HG03108 (cell line): Measurements from ENCODE around the gene RAPGEF2.
"Not testable (repeated sequence)": the region's sequence is repeated elsewhere in the genome, so short reads cannot be mapped to it uniquely, and the experiment has no call there.

Experiments
- ATAC-seq: cut with Tn5 transposase; IDR thresholded peaks from one replicate; pipeline ENCODE4 v1.9.1; 2021; ENCODE audit warnings: moderate library complexity; ENCODE audit not compliant: unreplicated experiment

The RAPGEF2 gene, protein sequence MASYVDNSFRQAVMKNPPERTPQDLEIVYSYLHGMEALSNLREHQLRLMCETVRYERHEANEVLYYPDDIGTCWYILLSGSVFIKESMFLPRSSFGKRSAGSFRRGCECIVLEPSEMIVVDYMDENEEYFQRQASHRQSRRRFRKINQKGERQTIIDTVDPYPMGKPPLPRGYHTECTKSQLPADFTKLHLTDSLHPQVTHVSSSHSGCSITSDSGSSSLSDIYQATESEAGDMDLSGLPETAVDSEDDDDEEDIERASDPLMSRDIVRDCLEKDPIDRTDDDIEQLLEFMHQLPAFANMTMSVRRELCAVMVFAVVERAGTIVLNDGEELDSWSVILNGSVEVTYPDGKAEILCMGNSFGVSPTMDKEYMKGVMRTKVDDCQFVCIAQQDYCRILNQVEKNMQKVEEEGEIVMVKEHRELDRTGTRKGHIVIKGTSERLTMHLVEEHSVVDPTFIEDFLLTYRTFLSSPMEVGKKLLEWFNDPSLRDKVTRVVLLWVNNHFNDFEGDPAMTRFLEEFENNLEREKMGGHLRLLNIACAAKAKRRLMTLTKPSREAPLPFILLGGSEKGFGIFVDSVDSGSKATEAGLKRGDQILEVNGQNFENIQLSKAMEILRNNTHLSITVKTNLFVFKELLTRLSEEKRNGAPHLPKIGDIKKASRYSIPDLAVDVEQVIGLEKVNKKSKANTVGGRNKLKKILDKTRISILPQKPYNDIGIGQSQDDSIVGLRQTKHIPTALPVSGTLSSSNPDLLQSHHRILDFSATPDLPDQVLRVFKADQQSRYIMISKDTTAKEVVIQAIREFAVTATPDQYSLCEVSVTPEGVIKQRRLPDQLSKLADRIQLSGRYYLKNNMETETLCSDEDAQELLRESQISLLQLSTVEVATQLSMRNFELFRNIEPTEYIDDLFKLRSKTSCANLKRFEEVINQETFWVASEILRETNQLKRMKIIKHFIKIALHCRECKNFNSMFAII (N-terminal part only)

DNA sequence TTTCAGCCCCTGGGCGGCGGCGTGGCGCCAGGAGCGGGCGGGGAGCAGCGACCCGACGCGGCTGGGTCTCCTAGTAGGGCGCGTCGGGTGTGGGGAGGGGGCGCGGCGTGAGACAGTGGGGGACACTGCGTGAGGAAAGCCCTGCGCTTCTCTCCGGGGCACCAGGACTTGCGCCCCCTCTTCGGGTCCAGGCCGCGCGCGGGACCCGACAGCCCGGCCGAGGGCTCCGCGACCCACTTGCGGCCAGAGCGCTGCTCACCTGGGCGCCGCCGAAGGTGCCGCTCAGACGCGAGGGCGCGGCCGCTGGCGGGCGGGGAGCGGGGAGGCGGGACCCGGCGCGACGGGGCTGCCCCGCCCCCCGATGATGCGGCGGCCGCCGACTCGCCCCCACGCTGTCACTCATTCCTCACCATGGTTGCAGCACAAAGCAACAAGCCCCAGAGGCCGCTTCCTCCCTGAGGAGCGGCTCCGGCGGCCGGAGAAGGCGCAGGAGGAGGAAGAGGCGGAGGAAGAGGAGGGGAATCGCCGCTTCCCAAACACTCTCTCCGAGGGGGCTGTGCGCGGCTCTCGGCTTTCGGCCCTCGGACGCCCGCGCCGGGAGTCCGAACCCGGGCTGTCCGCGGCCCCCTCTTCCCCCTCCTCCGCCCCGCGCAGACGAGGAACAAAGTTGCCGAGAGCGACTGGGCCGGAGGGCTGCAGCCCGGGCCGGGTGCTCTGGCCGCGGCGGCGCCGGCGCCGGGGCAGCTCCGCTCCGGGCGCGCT, at the start of gene RAPGEF2:
Gene RAPGEF2, plus strand, starts transcription at position 458 of the 762 bp plus-strand sequence. CDS start 1,084 bp downstream, outside the sequence.
- ATAC-seq = peak; percentile 78

DNA sequence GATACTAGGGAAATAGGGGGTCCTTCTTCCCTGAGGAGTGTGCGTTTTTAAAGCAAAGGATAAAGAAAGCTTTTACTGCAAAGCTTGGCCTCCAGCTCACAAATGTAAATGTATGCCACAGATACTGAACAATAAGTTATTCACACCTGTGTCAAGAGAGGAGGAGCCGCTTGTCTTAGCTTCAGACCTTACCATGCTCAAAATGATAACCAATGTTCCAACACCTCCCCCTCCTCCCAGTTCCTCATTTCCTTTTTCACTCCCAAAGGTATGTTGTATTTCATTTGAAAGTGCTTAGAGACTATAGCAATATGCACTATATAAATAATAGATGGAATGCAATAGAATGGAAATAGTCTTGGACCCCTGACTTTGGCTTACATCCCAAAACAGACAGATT, 47.0 kb upstream of the RAPGEF2 start:
- no peak for ATAC-seq

DNA sequence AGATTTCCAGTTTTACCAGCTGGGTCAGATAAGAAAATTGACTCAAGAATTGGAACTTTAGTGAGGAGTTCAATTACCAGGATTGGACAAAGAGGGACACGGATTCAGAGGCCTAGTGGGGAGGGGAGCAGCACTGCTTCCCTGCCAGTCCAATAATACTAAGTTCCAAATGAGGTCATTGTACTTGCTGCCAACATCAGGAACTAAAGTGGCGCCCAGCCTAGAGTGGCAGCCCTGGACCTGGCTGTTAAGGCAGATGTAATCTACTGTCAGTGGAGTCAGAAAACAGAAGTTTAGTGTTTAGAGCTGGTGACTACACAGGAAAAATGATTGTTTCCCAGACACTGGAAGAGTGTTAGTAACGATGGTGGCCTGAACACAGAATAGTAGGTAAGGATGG, 42.7 kb upstream of the RAPGEF2 start:
- no peak for ATAC-seq

DNA sequence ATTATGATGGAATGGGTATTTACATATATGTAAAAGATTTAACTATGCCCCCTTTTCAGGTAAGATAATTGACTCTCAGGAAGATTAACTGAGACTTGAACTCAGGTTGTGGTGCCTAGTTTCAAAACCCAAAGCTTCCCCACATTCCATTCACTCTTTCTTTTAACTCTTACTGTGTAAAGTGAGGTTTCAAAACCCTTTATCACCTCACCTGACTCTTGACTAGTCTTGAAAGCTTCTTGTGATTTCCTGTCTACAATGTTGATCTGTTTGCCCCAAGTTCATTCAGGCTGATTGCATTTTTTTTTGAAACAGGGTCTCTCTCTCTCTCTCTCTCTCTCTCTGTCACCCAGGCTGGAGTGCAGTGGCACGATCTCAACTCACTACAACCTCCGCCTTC, 40.5 kb upstream of the RAPGEF2 start:
- no peak for ATAC-seq

DNA sequence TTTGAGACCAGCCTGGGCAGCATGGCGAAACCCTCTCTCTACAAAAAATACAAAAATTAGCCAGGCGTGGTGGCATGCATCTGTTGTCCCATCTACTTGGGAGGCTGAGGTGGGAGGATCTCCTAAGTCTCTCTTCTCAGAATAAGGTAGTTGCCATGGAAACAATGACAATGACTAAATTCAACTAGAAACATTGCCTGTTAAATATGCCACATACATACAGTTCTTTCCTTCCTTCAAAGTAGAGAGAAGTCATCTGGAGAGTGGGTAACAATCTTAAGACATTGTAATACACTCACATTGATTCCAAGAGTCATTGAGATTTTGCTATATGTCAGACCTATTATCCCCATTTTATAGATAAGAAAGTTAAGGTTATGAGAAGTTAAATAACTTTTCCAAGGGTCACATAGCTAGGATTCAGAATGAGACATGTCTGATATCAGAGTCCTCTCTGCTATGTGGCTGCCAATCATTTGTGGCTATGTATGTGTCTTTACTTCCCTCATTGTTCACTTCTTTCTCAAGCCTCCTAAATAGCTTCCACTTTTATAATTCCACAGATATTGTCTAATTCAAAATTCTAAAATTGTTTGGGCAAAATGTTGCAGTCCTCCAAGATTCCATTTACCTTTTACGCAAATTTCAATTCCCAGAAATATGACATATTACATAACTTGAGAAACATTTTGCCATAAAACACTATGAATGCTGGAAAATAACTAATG, 37.2 kb upstream of the RAPGEF2 start:
- ATAC-seq = no peak

DNA sequence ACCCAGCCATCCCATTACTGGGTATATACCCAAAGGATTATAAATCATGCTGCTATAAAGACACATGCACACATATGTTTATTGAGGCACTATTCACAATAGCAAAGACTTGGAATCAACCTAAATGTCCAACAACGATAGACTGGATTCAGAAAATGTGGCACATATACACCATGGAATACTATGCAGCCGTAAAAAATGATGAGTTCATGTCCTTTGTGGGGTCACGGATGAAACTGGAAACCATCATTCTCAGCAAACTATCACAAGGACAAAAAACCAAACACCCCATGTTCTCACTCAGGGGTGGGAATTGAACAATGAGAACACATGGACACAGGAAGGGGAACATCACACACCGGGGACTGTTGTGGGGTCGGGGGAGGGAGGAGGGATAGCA, 34.7 kb upstream of the RAPGEF2 start:
- not testable (repeated sequence) for ATAC-seq

DNA sequence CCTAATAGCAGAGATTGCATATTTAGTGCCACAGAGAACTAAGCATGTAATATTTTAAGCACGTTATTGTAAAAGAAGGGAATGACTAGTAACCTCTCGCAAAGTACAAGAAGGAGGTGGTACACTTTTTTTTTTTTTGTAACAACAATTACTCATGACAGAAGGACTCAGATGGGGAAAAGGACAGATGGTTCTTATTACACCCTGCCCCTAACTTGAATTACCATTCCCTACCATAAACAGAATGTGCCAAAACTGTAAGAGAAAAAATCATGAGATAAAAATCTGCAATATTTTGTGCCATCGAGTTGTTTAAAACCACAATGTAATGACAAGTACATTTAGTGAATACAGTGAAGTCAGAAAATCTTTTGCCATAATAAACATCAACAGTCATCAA, 33.0 kb upstream of the RAPGEF2 start:
- ATAC-seq = no peak

DNA sequence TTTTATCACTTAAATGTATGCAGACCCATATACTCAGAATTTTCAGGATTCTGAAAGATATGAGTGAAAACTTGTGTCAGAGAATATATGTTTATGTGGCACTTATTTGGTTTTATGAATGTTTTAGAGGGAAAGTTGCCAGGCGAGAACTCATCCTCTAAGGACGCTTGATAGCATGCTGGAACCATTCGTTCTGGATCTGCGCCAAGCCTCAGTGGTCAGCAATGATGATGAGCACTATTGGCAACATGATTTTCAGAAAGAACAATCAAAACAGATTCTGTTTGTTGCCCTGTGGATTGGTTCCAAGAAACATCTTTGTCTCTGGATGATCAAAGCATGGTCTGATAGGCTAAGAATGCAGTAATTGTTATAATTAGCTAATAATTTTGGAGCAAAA, 32.1 kb upstream of the RAPGEF2 start:
- ATAC-seq = no peak

DNA sequence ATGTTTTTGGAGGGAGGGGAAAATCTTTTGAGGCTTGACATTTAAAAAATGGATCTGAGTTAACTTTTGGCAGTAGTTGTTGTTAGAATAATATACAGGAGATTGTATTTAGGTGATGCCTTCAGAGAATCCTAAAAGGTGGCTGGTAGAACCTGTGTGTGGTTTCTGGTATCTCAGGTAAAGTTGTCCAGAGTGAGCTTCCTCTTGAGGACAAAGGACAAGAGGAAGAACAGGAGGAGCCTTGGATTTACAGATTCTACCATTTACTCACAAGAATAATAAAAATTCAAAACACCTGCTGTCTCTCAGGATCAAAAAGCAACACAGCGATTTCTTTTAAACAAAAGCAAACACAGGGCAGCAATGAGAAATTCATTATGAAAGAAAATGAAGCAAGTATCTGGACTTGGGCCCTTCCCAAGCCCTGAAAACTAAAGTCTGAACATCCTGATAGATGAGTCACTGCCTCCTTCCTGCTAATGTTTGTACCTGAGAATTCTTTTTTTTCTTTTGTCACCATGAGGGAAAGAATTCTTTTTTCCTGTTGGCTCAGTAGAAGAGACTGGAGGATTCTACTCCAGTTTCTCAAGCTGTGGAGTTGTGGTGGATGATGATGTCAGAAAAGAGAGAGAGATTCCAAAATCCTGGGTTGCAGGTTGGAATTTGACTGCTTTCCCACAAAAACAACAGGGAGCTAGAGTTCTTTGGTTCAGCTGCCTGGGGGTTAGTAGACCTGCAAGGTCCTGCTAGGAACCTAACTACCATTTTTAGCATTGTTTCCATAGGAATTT, 31.5 kb upstream of the RAPGEF2 start:
- ATAC-seq = no peak

DNA sequence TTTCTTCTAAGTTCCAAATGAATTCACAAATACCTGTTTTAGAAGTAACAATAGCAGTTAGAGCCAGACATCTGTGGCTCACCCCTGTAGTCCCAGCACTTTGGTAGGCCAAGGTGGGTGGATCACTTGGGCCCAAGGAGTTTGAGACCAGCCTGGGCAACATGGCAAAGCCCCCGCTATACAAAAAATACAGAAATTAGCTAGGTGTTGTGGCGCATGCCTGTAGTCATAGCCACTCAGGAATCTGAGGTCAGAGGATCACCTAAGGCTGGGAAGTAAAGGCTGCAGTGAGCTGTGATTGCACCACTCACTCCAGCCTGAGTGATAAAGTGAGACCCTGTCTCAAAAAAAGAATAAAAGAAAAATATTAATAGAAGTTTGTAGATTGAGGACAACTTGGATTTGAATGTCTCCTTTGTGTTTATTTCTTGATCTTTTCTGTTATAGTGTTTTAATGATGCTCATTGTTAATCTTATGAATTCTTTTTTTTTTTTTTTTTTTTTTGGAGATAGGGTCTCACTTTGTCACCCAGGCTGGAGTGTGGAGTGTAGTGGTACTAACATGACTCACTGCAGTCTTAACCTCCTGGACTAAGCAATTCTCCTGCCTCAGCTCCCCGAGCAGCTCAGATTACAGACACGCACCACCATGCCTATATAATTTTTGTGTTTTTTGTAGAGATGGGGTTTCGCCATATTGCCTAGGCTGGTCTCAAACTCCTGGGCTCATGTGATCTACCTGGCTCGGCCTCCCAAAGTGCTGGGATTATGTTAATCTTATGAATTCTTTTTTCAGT, 30.7 kb upstream of the RAPGEF2 start:
- ATAC-seq = no peak

DNA sequence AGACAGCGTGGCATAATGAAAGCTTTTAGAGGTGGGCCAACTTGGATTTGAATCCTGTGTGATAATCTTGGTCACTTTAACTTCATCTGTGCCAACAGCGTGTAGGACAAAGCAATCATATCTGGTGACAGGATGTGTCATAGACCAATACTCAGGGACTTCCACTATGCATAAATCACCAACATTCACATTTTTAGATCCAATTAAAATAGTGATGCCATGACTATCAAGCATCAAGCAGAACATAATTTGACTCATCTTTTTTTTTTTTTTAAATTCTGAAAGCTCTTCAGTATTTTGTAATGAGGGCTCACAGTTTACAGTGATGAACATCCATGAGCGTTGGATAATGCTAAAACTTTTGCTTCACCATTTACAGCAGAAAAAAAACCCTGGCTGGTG, 27.3 kb upstream of the RAPGEF2 start:
- no peak for ATAC-seq

DNA sequence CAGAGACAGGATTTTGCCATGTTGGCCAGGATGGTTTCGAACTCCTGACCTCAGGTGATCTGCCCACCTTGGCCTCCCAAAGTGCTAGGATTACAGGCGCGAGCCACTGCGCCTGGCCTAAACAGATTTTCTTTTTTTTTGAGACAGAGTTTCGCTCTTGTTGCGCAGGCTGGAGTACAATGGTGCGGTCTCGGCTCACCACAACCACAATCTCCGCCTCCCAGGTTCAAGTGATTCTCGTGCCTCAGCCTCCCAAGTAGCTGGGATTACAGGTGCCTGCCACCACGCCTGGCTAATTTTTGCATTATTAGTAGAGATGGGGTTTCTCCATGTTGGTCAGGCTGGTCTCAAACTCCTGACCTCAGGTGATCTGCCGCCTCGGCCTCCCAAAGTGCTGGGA, 25.9 kb upstream of the RAPGEF2 start:
- ATAC-seq = not testable (repeated sequence)

DNA sequence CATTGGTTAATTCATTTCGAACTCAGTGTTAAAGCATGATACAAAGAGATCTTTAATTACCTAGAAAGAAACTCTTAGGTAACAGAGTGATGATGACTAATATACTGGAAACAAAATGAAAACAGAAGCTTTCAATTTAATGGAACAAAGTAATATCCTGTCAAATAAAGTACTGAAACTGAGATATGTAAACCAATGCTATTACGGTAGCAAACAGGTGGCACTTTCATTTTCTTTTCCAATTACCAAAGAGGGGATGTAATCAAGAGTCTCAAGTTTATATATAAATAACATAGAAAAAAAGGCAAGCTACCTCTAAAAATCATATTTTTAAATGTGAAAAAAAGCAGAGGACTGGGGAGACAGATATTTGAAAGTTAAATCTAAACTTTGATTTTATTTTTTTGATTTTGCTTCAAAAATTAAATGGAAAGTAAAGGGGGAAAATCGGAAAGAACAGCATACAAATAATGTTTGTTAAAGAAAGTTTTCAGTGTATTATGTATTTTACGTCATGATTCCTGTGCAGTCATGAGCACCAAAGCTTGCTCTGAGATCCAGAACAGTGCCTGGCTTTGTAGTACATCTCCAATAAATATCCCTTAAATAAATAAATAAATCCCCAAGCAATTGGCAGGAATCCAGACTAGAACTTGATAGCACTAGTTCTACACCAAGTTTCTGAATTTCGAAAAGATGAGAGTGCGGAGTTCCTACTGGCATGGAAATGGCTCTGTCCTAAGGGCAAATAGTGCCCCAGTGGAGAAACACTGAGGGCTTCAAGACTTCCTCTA, 25.0 kb upstream of the RAPGEF2 start:
- ATAC-seq = peak; percentile 98

DNA sequence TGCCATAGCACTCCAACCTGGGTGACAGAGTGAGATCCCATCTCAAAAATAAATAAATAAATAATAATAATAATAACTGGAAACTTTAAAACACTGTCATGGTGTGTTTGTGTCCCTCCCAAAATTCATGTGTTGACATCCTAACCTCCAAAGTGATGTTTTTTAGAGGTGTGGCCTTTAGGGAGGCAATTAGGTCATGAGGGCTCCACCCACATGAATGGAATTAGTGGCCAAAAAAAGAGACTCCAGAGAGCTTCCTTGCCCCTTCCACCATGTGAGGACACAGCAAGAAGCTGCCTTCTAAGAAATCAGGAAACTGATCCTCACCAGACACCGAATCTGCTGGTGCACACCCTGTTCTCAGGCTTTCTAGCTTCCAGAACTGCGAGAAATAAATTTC, 23.8 kb upstream of the RAPGEF2 start:
- no peak for ATAC-seq

DNA sequence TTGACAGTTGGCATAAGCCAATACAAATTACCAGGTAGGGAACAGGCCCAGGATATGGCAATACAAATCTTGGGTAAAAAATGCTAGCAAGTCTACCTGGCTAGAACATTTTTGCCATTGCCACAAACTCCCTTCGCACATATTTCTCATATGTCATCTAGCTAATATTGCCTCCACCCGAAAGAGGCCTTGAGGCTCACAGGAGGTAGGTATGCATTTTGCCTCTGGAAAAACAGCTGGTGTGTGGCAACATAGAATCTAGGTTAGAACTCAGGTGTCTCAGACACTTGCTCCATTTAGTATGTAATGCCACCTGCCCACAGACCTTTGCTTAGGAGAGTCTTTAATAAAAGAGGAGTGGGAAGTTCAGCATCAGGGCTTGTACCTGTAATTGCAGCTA, 16.3 kb upstream of the RAPGEF2 start:
- ATAC-seq = no peak

DNA sequence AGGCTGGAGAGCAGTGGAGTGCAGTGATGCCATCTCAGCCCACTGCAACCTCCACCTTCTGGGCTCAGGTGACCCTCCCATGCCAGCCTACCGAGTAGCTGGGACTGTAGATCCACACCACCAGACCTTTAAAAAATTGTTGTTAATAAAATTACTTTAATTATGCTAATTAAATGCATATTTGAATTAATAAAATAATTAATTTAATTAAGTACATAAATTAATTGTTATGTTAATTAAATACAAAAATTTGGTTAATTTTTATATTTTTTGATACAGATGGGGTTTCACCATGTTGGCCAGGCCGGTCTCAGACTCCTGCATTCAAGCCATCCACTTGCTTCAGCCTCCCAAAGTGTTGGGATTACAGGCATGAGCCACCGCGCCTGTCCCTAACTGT, 12.6 kb upstream of the RAPGEF2 start:
- no peak for ATAC-seq

DNA sequence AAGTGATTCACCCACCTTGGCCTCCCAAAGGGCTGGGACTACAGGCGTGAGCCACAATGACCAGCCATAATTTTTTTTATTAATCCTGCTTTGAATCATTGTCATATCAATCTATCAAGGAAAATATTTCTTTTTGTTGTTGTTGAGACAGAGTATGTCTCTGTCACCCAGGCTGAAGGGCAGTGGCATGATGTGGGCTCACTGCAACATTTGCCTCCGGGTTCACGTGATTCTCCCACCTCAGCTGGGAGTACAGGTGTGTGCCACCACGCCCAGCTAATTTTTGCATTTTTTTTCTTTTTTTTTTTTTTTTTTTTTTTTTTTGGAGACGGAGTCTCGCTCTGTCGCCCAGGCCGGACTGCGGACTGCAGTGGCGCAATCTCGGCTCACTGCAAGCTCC, 8.7 kb upstream of the RAPGEF2 start:
- not testable (repeated sequence) for ATAC-seq

DNA sequence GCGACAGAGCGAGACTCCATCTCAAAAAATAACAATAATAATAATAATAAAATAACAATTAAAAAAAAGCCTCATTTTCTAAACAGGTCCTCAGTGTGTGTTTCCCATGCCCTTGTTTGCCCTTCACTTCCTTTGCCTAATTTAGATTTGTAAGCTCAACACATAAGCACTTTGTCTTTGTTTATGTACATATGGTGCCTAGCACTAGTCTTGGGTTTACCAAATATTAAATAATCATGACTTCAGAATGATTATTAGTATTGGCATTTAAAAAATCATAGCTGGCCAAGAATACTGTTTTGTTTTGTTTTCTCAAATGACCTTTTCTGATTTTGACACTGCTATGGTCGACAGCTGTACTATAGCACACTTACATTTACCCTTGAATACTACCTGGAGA, 6.4 kb upstream of the RAPGEF2 start:
- ATAC-seq = no peak
